HG02610 (cell line): Measurements from ENCODE around the gene KLF13.

ENCODE experiments used
- ATAC-seq: cut with Tn5 transposase; IDR thresholded peaks from one replicate; pipeline ENCODE4 v1.9.1; 2021; ENCODE audit warnings: mild to moderate bottlenecking, moderate library complexity; ENCODE audit not compliant: unreplicated experiment

The KLF13 gene

GRCh38 chr15:31330836-31331235 is 4.2 kb downstream of the KLF13 start:
- no peak for ATAC-seq

- ATAC-seq, result no peak
Measured at GRCh38 chr15:31331389-31331788, 4.8 kb downstream of the KLF13 start.

- ATAC-seq, result no peak
Measured at GRCh38 chr15:31332020-31332680, 5.5 kb downstream of the KLF13 start.

GRCh38 chr15:31332681-31333071 is 6.0 kb downstream of the KLF13 start:
- ATAC-seq, result no peak

GRCh38 chr15:31333119-31333518 is 6.5 kb downstream of the KLF13 start:
- ATAC-seq, result no peak

GRCh38 chr15:31333820-31334219 is 7.2 kb downstream of the KLF13 start:
- no peak for ATAC-seq

- ATAC-seq, result no peak
Measured at GRCh38 chr15:31335989-31336592, 9.5 kb downstream of the KLF13 start.

GRCh38 chr15:31336593-31337295 is 10.1 kb downstream of the KLF13 start:
- no peak for ATAC-seq

- no peak for ATAC-seq
Measured at GRCh38 chr15:31337352-31338031, 10.9 kb downstream of the KLF13 start.

GRCh38 chr15:31338318-31338878 is 11.8 kb downstream of the KLF13 start:
- peak; percentile 48 for ATAC-seq

- ATAC-seq, result peak; percentile 59
Measured at GRCh38 chr15:31338879-31339557, 12.4 kb downstream of the KLF13 start.

- ATAC-seq, result no peak
Measured at GRCh38 chr15:31339558-31339895, 12.9 kb downstream of the KLF13 start.

- ATAC-seq, result no peak
Measured at GRCh38 chr15:31340047-31340446, 13.4 kb downstream of the KLF13 start.

- ATAC-seq, result no peak
Measured at GRCh38 chr15:31340592-31340991, 14.0 kb downstream of the KLF13 start.

- no peak for ATAC-seq
Measured at GRCh38 chr15:31341071-31341470, 14.4 kb downstream of the KLF13 start.

GRCh38 chr15:31341496-31342195 is 15.0 kb downstream of the KLF13 start:
- no peak for ATAC-seq

GRCh38 chr15:31342381-31342780 is 15.7 kb downstream of the KLF13 start:
- ATAC-seq, result no peak

GRCh38 chr15:31342781-31343626 is 16.4 kb downstream of the KLF13 start:
- ATAC-seq, result no peak

GRCh38 chr15:31343831-31344230 is 17.2 kb downstream of the KLF13 start:
- ATAC-seq, result no peak
